ENCODE data around the gene TRIM33. TPM values are rescaled to one million over a fixed set of nuclear protein-coding genes. Genes with fewer than 3 reads are reported as not detected.
"Not testable (repeated sequence)": the region's sequence is repeated elsewhere in the genome, so short reads cannot be mapped to it uniquely, and the experiment has no call there.

TRIM33 gene
- polyA plus RNA-seq, 1 donor (not counting 4 experiments of a cell fraction or from before 2014, with no cell fraction given), result 26.4 TPM

GRCh38 chr1:114388432-114389003, 122.5 kb downstream of the TRIM33 start:
- FAIRE-seq (no peak), DNase-seq (ENCODE audit: low read depth, low spot score) (no peak)
- Histone ChIP-seq H3K4me2 (ENCODE audit: control insufficient read depth, extremely low read depth, insufficient read depth, low read depth, low read length) (no peak overlapping the region), H2AFZ (ENCODE audit: control insufficient read depth, low read length) (no peak overlapping the region), H4K20me1 (ENCODE audit: control insufficient read depth, extremely low read depth, insufficient read depth, low read length) (no peaks in the 10 kb centered on the region), H3K27me3 (ENCODE audit: control insufficient read depth, extremely low read depth, insufficient read depth, low read length) (no peaks in the 10 kb centered on the region), H3K27ac (ENCODE audit: control insufficient read depth, insufficient read depth, low read length) (no peak overlapping the region), H3K4me3 (ENCODE audit: control insufficient read depth in 2 of 3, extremely low read depth in 1 of 3, insufficient read depth in 2 of 3, low read depth in 1 of 3, low read length in 3 of 3) (no peak overlapping the region), H3K9ac (ENCODE audit: control insufficient read depth, extremely low read depth, insufficient read depth, low read length) (no peak overlapping the region), H3K4me1 (ENCODE audit: control insufficient read depth, extremely low read depth, insufficient read depth, low read length) (no peaks in the 10 kb centered on the region), H3K36me3 (ENCODE audit: control insufficient read depth in 2 of 2, extremely low read depth in 1 of 2, insufficient read depth in 2 of 2, low read length in 2 of 2) (peaks cover 0 to 4% of the 10 kb centered on the region in 2 experiments), H3K79me2 (ENCODE audit: control insufficient read depth, insufficient read depth, low read length) (no peaks in the 10 kb centered on the region), H3K9me3 (ENCODE audit: control insufficient read depth, low read depth, low read length) (no peaks in the 10 kb centered on the region), H3K9me1 (ENCODE audit: control insufficient read depth, extremely low read depth, insufficient read depth, low read length) (no peaks in the 10 kb centered on the region)
- dilution Hi-C loops (cut with MboI; ENCODE audit: extremely low pct_ligation_motif_present, low sequenced_read_pairs), result no loop called here
- TF ChIP-seq EZH2 (IDR thresholded peaks at IDR 0.05; ENCODE audit: low read length), result no peak
- no peak for TF ChIP-seq CTCF (optimal IDR thresholded peaks at IDR 0.05 in 1 of 3, IDR thresholded peaks at IDR 0.05 in 1 of 3, conservative IDR thresholded peaks at IDR 0.05 in 1 of 3; ENCODE audit: extremely low read depth in 1 of 3, insufficient read depth in 2 of 3, low read length in 3 of 3)

GRCh38 chr1:114387585-114387984, 123.4 kb downstream of the TRIM33 start:
- H3K9me3 ChIP-seq (ENCODE audit: control insufficient read depth, low read depth, low read length); H3K36me3 ChIP-seq (ENCODE audit: control insufficient read depth in 2 of 2, extremely low read depth in 1 of 2, insufficient read depth in 2 of 2, low read length in 2 of 2); H3K79me2 ChIP-seq (ENCODE audit: control insufficient read depth, insufficient read depth, low read length); H3K9me1 ChIP-seq (ENCODE audit: control insufficient read depth, extremely low read depth, insufficient read depth, low read length); H3K27ac ChIP-seq (ENCODE audit: control insufficient read depth, insufficient read depth, low read length); H3K27me3 ChIP-seq (ENCODE audit: control insufficient read depth, extremely low read depth, insufficient read depth, low read length); DNase-seq (ENCODE audit: low read depth, low spot score); H4K20me1 ChIP-seq (ENCODE audit: control insufficient read depth, extremely low read depth, insufficient read depth, low read length); H3K4me2 ChIP-seq (ENCODE audit: control insufficient read depth, extremely low read depth, insufficient read depth, low read depth, low read length); FAIRE-seq; H3K4me1 ChIP-seq (ENCODE audit: control insufficient read depth, extremely low read depth, insufficient read depth, low read length); H2AFZ ChIP-seq (ENCODE audit: control insufficient read depth, low read length); H3K4me3 ChIP-seq (ENCODE audit: control insufficient read depth in 2 of 3, extremely low read depth in 1 of 3, insufficient read depth in 2 of 3, low read depth in 1 of 3, low read length in 3 of 3); H3K9ac ChIP-seq (ENCODE audit: control insufficient read depth, extremely low read depth, insufficient read depth, low read length); dilution Hi-C loops (cut with MboI; ENCODE audit: extremely low pct_ligation_motif_present, low sequenced_read_pairs): not testable (repeated sequence)

- no peak overlapping the region for H3K4me3 ChIP-seq (ENCODE audit: control insufficient read depth in 2 of 3, extremely low read depth in 1 of 3, insufficient read depth in 2 of 3, low read depth in 1 of 3, low read length in 3 of 3)
- no peaks in the 10 kb centered on the region for H3K27me3 ChIP-seq (ENCODE audit: control insufficient read depth, extremely low read depth, insufficient read depth, low read length)
- no peaks in the 10 kb centered on the region for H3K4me1 ChIP-seq (ENCODE audit: control insufficient read depth, extremely low read depth, insufficient read depth, low read length)
- H3K36me3 ChIP-seq (ENCODE audit: control insufficient read depth in 2 of 2, extremely low read depth in 1 of 2, insufficient read depth in 2 of 2, low read length in 2 of 2), result peaks cover 0 to 1% of the 10 kb centered on the region in 2 experiments
- no peaks in the 10 kb centered on the region for H3K79me2 ChIP-seq (ENCODE audit: control insufficient read depth, insufficient read depth, low read length)
- TF ChIP-seq EZH2 (IDR thresholded peaks at IDR 0.05; ENCODE audit: low read length), result no peak
- no peak for TF ChIP-seq CTCF (optimal IDR thresholded peaks at IDR 0.05 in 1 of 3, IDR thresholded peaks at IDR 0.05 in 1 of 3, conservative IDR thresholded peaks at IDR 0.05 in 1 of 3; ENCODE audit: extremely low read depth in 1 of 3, insufficient read depth in 2 of 3, low read length in 3 of 3)
- H4K20me1 ChIP-seq (ENCODE audit: control insufficient read depth, extremely low read depth, insufficient read depth, low read length), result no peaks in the 10 kb centered on the region
- no peaks in the 10 kb centered on the region for H3K9me1 ChIP-seq (ENCODE audit: control insufficient read depth, extremely low read depth, insufficient read depth, low read length)
- DNase-seq (ENCODE audit: low read depth, low spot score) (no peak), FAIRE-seq (no peak)
- no peak overlapping the region for H3K27ac ChIP-seq (ENCODE audit: control insufficient read depth, insufficient read depth, low read length)
- no peaks in the 10 kb centered on the region for H3K9me3 ChIP-seq (ENCODE audit: control insufficient read depth, low read depth, low read length)
- dilution Hi-C loops (cut with MboI; ENCODE audit: extremely low pct_ligation_motif_present, low sequenced_read_pairs), result no loop called here
- H3K9ac ChIP-seq (ENCODE audit: control insufficient read depth, extremely low read depth, insufficient read depth, low read length), result no peak overlapping the region
- no peak overlapping the region for H2AFZ ChIP-seq (ENCODE audit: control insufficient read depth, low read length)
- no peak overlapping the region for H3K4me2 ChIP-seq (ENCODE audit: control insufficient read depth, extremely low read depth, insufficient read depth, low read depth, low read length)
Measured at GRCh38 chr1:114387010-114387360, 124.0 kb downstream of the TRIM33 start.
